ENCODE data around the gene ZNRF1.

DNA sequence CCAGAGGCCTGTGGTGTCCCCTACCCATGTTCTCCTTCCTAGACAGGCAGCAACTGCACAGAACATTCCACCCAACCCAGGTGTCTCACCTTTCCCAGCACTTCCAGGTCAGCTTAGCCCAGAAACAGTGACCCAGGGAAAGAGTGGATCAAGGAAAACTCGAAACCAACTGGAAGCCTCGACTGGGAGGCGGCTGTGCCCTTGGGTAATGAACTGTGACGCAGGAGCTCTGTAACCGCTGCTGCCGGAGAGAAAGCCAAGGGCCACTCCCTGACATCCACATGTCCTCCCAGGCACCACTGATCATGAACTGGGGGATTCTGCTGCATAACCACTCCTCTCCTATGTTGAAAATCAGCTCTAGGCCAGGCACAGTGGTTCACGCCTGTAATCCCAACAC, 48.3 kb upstream of the ZNRF1 start:
- TF ChIP-seq, protein P1, sequence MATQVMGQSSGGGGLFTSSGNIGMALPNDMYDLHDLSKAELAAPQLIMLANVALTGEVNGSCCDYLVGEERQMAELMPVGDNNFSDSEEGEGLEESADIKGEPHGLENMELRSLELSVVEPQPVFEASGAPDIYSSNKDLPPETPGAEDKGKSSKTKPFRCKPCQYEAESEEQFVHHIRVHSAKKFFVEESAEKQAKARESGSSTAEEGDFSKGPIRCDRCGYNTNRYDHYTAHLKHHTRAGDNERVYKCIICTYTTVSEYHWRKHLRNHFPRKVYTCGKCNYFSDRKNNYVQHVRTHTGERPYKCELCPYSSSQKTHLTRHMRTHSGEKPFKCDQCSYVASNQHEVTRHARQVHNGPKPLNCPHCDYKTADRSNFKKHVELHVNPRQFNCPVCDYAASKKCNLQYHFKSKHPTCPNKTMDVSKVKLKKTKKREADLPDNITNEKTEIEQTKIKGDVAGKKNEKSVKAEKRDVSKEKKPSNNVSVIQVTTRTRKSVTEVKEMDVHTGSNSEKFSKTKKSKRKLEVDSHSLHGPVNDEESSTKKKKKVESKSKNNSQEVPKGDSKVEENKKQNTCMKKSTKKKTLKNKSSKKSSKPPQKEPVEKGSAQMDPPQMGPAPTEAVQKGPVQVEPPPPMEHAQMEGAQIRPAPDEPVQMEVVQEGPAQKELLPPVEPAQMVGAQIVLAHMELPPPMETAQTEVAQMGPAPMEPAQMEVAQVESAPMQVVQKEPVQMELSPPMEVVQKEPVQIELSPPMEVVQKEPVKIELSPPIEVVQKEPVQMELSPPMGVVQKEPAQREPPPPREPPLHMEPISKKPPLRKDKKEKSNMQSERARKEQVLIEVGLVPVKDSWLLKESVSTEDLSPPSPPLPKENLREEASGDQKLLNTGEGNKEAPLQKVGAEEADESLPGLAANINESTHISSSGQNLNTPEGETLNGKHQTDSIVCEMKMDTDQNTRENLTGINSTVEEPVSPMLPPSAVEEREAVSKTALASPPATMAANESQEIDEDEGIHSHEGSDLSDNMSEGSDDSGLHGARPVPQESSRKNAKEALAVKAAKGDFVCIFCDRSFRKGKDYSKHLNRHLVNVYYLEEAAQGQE (IDR thresholded peaks at IDR 0.05; ENCODE audit: low read depth), result no peak
- TF ChIP-seq CREB1 (IDR thresholded peaks at IDR 0.05; ENCODE audit: low read depth) (no peak), YY1 (IDR thresholded peaks at IDR 0.05; ENCODE audit: low read depth) (no peak), TAF1 (IDR thresholded peaks at IDR 0.05; ENCODE audit: low read depth) (no peak), CEBPB (IDR thresholded peaks at IDR 0.05) (no peak), RAD21 (IDR thresholded peaks at IDR 0.05; ENCODE audit: low read depth) (no peak), EP300 (IDR thresholded peaks at IDR 0.05; ENCODE audit: borderline replicate concordance) (no peak), MAX (IDR thresholded peaks at IDR 0.05) (0 out of 2 replicates have a peak, but pooled peaks have one; percentile 11)
- TF ChIP-seq, protein P2, sequence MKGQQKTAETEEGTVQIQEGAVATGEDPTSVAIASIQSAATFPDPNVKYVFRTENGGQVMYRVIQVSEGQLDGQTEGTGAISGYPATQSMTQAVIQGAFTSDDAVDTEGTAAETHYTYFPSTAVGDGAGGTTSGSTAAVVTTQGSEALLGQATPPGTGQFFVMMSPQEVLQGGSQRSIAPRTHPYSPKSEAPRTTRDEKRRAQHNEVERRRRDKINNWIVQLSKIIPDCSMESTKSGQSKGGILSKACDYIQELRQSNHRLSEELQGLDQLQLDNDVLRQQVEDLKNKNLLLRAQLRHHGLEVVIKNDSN (IDR thresholded peaks at IDR 0.05), result no peak

Measured in Ishikawa (cell line).